NCI-H2029 (cell line): ENCODE data around the gene LYPD8.

Source experiments
- DNase-seq: peaks from one replicate; lab custom pipeline; 2025; lab: John Stamatoyannopoulos, UW

LYPD8 gene

GRCh38 chr1:248699099-248699498, 56.5 kb downstream of the LYPD8 start:
- no peak for DNase-seq

GRCh38 chr1:248697907-248698306, 57.7 kb downstream of the LYPD8 start:
- DNase-seq, result no peak

- DNase-seq, result no peak
Measured at GRCh38 chr1:248696774-248697173, 58.8 kb downstream of the LYPD8 start.

GRCh38 chr1:248696261-248696660, 59.3 kb downstream of the LYPD8 start:
- no peak for DNase-seq

- DNase-seq, result no peak
Measured at GRCh38 chr1:248695451-248696132, 60.0 kb downstream of the LYPD8 start.

- DNase-seq, result no peak
Measured at GRCh38 chr1:248691567-248692155, 63.9 kb downstream of the LYPD8 start.
